Hepatocyte (in vitro differentiated cells): ENCODE data around the gene KRT77.

Experiments used
- CTCF ChIP-seq: fragments of 200-600 bp; sonication (generic); IDR thresholded peaks from 2 replicates; pipeline ENCODE4 v1.5.1; 2016; ENCODE audit warnings: antibody characterized with exemption, mild to moderate bottlenecking; ENCODE audit not compliant: poor library complexity
- EZH2 ChIP-seq: fragments of 200-600 bp; sonication (generic); IDR thresholded peaks from 2 replicates; pipeline ENCODE4 v1.6.1; 2016; ENCODE audit warnings: antibody characterized with exemption, mild to moderate bottlenecking, borderline replicate concordance
- EZH2phosphoT487 ChIP-seq: fragments of 200-600 bp; sonication (generic); IDR thresholded peaks from one replicate; pipeline ENCODE4 v1.6.1; 2018; ENCODE audit warnings: antibody characterized with exemption, mild to moderate bottlenecking, low read depth, moderate library complexity; ENCODE audit not compliant: unreplicated experiment, severe bottlenecking

- TF ChIP-seq CTCF = no peak
- TF ChIP-seq EZH2 = no peak
- no peak for TF ChIP-seq EZH2phosphoT487
Observed at GRCh38 chr12:52742822-52743457, 39.6 kb upstream of the KRT77 start.
